Left hindlimb (tissue), 1 donor: ENCODE measurements around the gene TMC6.
"Not testable (repeated sequence)": the region's sequence is repeated elsewhere in the genome, so short reads cannot be mapped to it uniquely, and the experiment has no call there.

Source experiments
- DNase-seq: peaks from one replicate; pipeline ENCODE4 v3.0.0-alpha.2; 2018

The TMC6 gene

GRCh38 chr17:78128551-78129350 is at the start of gene TMC6:
Gene TMC6 (minus strand): TSS chr17:78128755. CDS start chr17:78126832, 1,923 bp downstream.
- peak; percentile 61 for DNase-seq

GRCh38 chr17:78176548-78177025 is 48.0 kb upstream of the TMC6 start:
- peak; percentile 69 for DNase-seq

- no peak for DNase-seq
Observed at GRCh38 chr17:78175643-78175981, 47.1 kb upstream of the TMC6 start.

- no peak for DNase-seq
Observed at GRCh38 chr17:78174870-78175642, 46.5 kb upstream of the TMC6 start.

GRCh38 chr17:78174346-78174869 is 45.9 kb upstream of the TMC6 start:
- DNase-seq: peak; percentile 57

- DNase-seq: no peak
Observed at GRCh38 chr17:78173097-78173715, 44.7 kb upstream of the TMC6 start.

GRCh38 chr17:78172249-78173051 is 43.9 kb upstream of the TMC6 start:
- DNase-seq: no peak

- DNase-seq: not testable (repeated sequence)
Observed at GRCh38 chr17:78171591-78172248, 43.2 kb upstream of the TMC6 start.

- DNase-seq: no peak
Observed at GRCh38 chr17:78170692-78171590, 42.4 kb upstream of the TMC6 start.

- no peak for DNase-seq
Observed at GRCh38 chr17:78168903-78169793, 40.6 kb upstream of the TMC6 start.

GRCh38 chr17:78168242-78168902 is 39.8 kb upstream of the TMC6 start, which contains the start of gene SYNGR2:
Gene SYNGR2 (plus strand): TSS chr17:78168581. CDS start chr17:78168617, 36 bp downstream.
- peak; percentile 57 for DNase-seq

- DNase-seq: no peak
Observed at GRCh38 chr17:78166416-78166815, 37.9 kb upstream of the TMC6 start.

GRCh38 chr17:78164748-78165607 is 36.4 kb upstream of the TMC6 start:
- no peak for DNase-seq

GRCh38 chr17:78163881-78164747 is 35.6 kb upstream of the TMC6 start:
- DNase-seq: no peak

GRCh38 chr17:78159575-78160158 is 31.1 kb upstream of the TMC6 start:
- DNase-seq: no peak
